Uterus (tissue), 2 donors: ENCODE measurements around the gene TMEM181.

Experiments
- CTCF ChIP-seq, 4 experiments: fragments of 200-600 bp in 2 of 4; fragments of 450-650 bp in 2 of 4; sonication (generic) in 2 of 4; IDR thresholded peaks; one replicate each; pipeline ENCODE4 v1.5.1; 2016 to 2019; ENCODE audit warnings: antibody characterized with exemption in 4 of 4, mild to moderate bottlenecking in 2 of 4, moderate library complexity in 1 of 4
- POLR2A ChIP-seq, 2 donors: fragments of 450-650 bp; IDR thresholded peaks; one replicate each; pipeline ENCODE4 v1.6.1; 2016; ENCODE audit warnings: antibody characterized with exemption in 2 of 2, mild to moderate bottlenecking in 1 of 2, moderate library complexity in 1 of 2

- TF ChIP-seq CTCF (IDR thresholded peaks at IDR 0.05) (no peak), POLR2A (IDR thresholded peaks at IDR 0.05) (no peak)
Observed at GRCh38 chr6:158646023-158646910, 86.4 kb downstream of the TMEM181 start.
